Measurements from ENCODE around the gene SLC45A2.

DNA sequence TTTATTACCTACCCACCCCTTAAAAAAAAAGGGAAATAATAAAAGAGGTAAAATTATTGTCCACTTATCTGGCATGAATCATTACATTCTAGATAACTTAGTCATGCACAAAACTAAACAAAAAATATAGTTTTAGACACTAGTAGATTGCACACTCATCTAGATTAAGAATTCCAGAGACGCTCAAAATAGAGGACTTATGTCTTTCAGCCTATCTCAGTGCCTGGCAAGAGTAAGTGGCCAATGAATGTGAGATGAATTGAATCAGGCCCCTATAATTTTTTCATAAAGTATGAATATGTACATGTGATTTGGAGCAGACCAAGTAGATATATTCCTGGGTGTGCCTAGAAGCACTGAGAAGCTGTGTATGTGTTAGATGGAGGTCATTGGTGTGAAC lies 50.3 kb downstream of the SLC45A2 start:
- TF ChIP-seq, protein P1, sequence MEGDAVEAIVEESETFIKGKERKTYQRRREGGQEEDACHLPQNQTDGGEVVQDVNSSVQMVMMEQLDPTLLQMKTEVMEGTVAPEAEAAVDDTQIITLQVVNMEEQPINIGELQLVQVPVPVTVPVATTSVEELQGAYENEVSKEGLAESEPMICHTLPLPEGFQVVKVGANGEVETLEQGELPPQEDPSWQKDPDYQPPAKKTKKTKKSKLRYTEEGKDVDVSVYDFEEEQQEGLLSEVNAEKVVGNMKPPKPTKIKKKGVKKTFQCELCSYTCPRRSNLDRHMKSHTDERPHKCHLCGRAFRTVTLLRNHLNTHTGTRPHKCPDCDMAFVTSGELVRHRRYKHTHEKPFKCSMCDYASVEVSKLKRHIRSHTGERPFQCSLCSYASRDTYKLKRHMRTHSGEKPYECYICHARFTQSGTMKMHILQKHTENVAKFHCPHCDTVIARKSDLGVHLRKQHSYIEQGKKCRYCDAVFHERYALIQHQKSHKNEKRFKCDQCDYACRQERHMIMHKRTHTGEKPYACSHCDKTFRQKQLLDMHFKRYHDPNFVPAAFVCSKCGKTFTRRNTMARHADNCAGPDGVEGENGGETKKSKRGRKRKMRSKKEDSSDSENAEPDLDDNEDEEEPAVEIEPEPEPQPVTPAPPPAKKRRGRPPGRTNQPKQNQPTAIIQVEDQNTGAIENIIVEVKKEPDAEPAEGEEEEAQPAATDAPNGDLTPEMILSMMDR (IDR thresholded peaks at IDR 0.05; ENCODE audit: insufficient read depth, low read length, poor library complexity, severe bottlenecking) = no peak
- no peak for TF ChIP-seq EZH2phosphoT487 (conservative IDR thresholded peaks at IDR 0.05; ENCODE audit: low read length)
